ENCODE results near the gene SEMA6A.

DNA sequence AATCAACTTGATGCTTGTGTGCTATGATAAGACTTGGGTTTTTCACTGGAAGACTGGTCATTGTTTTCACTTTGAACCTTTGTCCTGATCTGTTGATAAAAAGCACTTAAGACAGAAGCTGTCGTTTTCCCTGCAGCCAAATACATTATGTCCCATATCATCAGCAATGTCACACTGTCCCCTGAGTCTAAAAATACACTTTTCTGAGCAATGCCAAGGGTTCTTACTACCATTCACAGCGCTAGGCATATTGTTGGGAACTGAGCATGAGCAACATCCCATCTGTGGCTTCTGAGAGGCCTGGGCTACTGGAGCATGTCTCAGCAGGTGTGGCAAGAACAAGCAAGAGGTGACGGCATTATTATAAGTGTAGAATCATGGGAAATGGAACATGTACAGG, 81.8 kb downstream of the SEMA6A start:
- no peak for TF ChIP-seq POLR2AphosphoS5 (IDR thresholded peaks at IDR 0.05; ENCODE audit: low read depth, low read length)
- TF ChIP-seq POLR2A (IDR thresholded peaks at IDR 0.05; ENCODE audit: low read depth, low read length): no peak
- no peak for TF ChIP-seq TAF1 (IDR thresholded peaks at IDR 0.05; ENCODE audit: borderline replicate concordance, low read depth, low read length)
